A673 (cell line): Measurements from ENCODE around the gene GMDS. TPM values are rescaled to one million over a fixed set of nuclear protein-coding genes. Genes with fewer than 3 reads are reported as not detected.

Source experiments
- BruUV-seq: library from RNA; stranded (reverse); fragments of 400-500 nt; replicated peaks from 2 replicates; lab custom pipeline; 2021; lab: Mats Ljungman, UMichigan
- CTCF ChIA-PET: fragments of 300-600 bp; sonication (Branson Sonifier 250); formaldehyde crosslinking; loops from one replicate; lab custom pipeline; 2022; ENCODE audit warnings: antibody characterized with exemption; lab: Charles Lee
- POLR2A ChIA-PET: fragments of 300-600 bp; sonication (Branson Sonifier 250); formaldehyde crosslinking; loops from one replicate; lab custom pipeline; 2022; ENCODE audit warnings: antibody characterized with exemption; ENCODE audit not compliant: low non-redundant PET; lab: Charles Lee
- DNase-seq: peaks from one replicate; pipeline ENCODE4 v3.0.0-alpha.2; 2015; ENCODE audit warnings: low spot score
- H3K27ac ChIP-seq: fragments of 200-600 bp; sonication (generic); 2 replicates; pipeline ENCODE4 v1.5.1; 2016; ENCODE audit warnings: mixed run types, low read depth, mild to moderate bottlenecking, mixed read lengths, antibody characterized with exemption, low read length; ENCODE audit not compliant: poor library complexity, severe bottlenecking
- H3K27me3 ChIP-seq: fragments of 200-600 bp; sonication (generic); replicated peaks from 2 replicates; pipeline ENCODE4 v1.6.1; 2017; ENCODE audit warnings: mixed run types, low read depth, mild to moderate bottlenecking, mixed read lengths, antibody characterized with exemption, low read length; ENCODE audit not compliant: insufficient read depth, poor library complexity
- H3K36me3 ChIP-seq: fragments of 200-600 bp; sonication (generic); 2 replicates; pipeline ENCODE4 v1.6.1; 2016; ENCODE audit warnings: mixed run types, mild to moderate bottlenecking, mixed read lengths, antibody characterized with exemption, low read length; ENCODE audit not compliant: insufficient read depth, poor library complexity, severe bottlenecking
- H3K4me1 ChIP-seq: fragments of 200-600 bp; sonication (generic); 2 replicates; pipeline ENCODE4 v1.6.1; 2017; ENCODE audit warnings: mixed run types, mild to moderate bottlenecking, mixed read lengths, antibody characterized with exemption, low read length; ENCODE audit not compliant: insufficient read depth, poor library complexity, severe bottlenecking
- H3K4me3 ChIP-seq: fragments of 200-600 bp; sonication (generic); 2 replicates; pipeline ENCODE4 v1.5.1; 2016; ENCODE audit warnings: low read depth, mixed run types, mild to moderate bottlenecking, mixed read lengths, low read length; ENCODE audit not compliant: poor library complexity, severe bottlenecking
- H3K9me3 ChIP-seq: fragments of 200-600 bp; sonication (generic); 2 replicates; pipeline ENCODE4 v1.6.1; 2016; ENCODE audit warnings: mixed run types, low read depth, mild to moderate bottlenecking, mixed read lengths, antibody characterized with exemption, low read length; ENCODE audit not compliant: poor library complexity, severe bottlenecking
- EZH2 ChIP-seq: fragments of 200-600 bp; sonication (generic); IDR thresholded peaks from 2 replicates; pipeline ENCODE4 v1.6.1; 2017; ENCODE audit warnings: borderline replicate concordance, low read depth, mild to moderate bottlenecking, mixed read lengths, antibody characterized with exemption, low read length; ENCODE audit not compliant: poor library complexity, severe bottlenecking
- intact Hi-C: fragments of 100-400 bp; cut with micrococcal nuclease; formaldehyde crosslinking; loops from one replicate; pipeline ENCODE4 v1.10.0; 2022; ENCODE audit not compliant: unreplicated experiment
- total RNA-seq: library from RNA; stranded (reverse); gene quantifications from 2 replicates; pipeline ENCODE4 v1.2.3, GENCODE V29; 2021
- TF ChIP-seq, protein P1 (sequence below): fragments of 300-800, 200-600 bp; sonication (generic); conservative IDR thresholded peaks from 2 replicates; pipeline ENCODE4 v1.5.1; 2017; ENCODE audit warnings: low read depth, mild to moderate bottlenecking, antibody characterized with exemption, low read length, moderate library complexity, mixed read lengths

Gene GMDS
- total RNA-seq, 1 experiment from 2014 or later: 15.2 TPM

DNA sequence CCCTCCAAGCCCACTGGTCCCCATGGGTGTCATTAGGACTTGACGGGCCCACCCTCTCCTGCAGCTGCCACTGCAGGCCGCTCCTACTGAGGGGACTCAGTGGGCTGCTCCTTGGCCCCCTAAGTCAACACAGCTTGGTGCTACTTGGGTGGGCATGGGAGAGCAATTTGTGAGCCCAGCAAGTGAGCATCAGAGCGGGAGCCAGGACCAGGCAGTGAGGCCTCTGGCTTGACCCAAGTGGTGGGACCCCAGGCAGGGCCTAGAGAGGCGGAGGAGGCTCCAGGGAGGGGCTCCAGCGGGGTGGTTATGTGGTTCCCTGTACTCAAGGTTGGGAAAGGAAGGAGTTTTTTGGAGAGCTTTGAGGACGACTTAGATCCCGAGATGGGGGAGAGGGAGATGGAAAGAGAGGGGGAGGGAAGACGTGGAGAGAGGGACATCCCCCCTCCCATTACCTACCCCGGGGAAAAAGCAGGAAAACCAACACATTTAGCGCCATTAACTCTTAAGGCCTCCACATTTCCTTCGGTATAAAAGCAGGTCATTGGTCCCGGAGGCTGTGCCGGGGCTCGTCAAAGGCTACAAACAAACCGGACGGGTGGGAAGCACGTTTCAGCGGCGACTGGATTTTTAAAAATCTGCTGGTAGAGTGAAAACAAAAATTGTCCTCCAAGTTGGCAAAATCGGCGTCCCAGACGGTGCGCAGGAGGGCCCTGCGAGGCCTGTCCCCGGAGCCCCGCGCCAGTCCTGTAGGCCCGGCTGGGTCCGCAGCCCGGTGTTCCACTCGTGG, 626.9 kb downstream of the GMDS start:
- H3K4me3 ChIP-seq: no peak overlapping the region
- TF ChIP-seq, protein P1, sequence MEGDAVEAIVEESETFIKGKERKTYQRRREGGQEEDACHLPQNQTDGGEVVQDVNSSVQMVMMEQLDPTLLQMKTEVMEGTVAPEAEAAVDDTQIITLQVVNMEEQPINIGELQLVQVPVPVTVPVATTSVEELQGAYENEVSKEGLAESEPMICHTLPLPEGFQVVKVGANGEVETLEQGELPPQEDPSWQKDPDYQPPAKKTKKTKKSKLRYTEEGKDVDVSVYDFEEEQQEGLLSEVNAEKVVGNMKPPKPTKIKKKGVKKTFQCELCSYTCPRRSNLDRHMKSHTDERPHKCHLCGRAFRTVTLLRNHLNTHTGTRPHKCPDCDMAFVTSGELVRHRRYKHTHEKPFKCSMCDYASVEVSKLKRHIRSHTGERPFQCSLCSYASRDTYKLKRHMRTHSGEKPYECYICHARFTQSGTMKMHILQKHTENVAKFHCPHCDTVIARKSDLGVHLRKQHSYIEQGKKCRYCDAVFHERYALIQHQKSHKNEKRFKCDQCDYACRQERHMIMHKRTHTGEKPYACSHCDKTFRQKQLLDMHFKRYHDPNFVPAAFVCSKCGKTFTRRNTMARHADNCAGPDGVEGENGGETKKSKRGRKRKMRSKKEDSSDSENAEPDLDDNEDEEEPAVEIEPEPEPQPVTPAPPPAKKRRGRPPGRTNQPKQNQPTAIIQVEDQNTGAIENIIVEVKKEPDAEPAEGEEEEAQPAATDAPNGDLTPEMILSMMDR: no peak
- no peak for TF ChIP-seq EZH2

DNA sequence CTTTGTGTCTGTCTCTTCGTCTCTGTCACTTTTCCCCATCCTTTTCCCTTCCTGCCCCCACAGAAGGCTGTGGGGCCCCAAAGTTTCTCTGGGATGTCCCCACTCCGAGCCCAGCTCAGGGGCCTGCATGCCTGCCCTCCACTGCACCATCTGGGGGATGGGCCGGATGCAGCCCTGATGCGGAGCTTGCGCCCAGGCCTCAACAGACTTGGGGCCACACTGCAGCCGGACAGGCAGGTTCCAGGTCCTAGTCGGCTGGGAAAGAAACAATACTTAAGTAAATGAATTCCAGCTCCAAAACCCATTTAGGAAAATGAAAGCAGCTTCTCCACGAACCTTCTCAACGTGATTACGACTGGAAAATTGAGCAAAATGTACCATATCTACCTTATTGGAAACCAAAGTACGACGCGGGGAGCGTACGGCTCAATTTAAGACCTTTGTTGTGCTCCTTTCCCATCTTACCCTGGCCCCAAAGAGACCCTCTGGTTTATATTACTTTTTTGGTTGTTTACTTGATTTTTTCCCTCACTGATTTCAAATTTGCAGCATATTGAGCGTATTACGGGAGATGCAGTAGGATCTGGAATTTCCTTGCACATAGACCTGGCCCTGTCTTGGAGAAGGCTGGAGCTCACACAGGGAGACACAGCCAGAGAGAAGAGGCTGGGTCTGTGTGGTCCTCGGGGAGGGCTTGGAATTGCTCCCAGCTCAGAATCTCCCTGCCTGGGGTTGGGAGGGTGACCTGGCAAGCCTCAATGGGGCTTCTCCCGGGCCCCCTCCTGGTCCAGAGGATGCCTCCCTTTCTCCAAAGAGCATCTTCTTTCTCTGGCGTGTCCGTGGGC, 627.7 kb downstream of the GMDS start:
- BruUV-seq: no TSS peak
- ChIA-PET CTCF (no interaction called here), POLR2A (no interaction called here)
- Histone ChIP-seq H3K4me1 (peaks cover 4% of the 10 kb centered on the region), H3K9me3 (no peaks in the 10 kb centered on the region), H3K27me3 (peaks cover 18% of the 10 kb centered on the region), H3K36me3 (no peaks in the 10 kb centered on the region), H3K27ac (no peak overlapping the region), H3K4me3 (no peak overlapping the region)
- DNase-seq: no peak
- intact Hi-C loops: no loop called here
- TF ChIP-seq EZH2: no peak
- TF ChIP-seq, protein P1: no peak

More for the DNA sequence above, 626.9 kb downstream of the GMDS start:
- DNase-seq: no peak
- ChIA-PET CTCF (no interaction called here), POLR2A (no interaction called here)
- H3K27ac ChIP-seq: no peak overlapping the region
- peaks cover 16% of the 10 kb centered on the region for H3K27me3 ChIP-seq
- no peaks in the 10 kb centered on the region for H3K4me1 ChIP-seq
- no peaks in the 10 kb centered on the region for H3K9me3 ChIP-seq
- BruUV-seq: no TSS peak
- intact Hi-C loops: no loop called here
- no peaks in the 10 kb centered on the region for H3K36me3 ChIP-seq

DNA sequence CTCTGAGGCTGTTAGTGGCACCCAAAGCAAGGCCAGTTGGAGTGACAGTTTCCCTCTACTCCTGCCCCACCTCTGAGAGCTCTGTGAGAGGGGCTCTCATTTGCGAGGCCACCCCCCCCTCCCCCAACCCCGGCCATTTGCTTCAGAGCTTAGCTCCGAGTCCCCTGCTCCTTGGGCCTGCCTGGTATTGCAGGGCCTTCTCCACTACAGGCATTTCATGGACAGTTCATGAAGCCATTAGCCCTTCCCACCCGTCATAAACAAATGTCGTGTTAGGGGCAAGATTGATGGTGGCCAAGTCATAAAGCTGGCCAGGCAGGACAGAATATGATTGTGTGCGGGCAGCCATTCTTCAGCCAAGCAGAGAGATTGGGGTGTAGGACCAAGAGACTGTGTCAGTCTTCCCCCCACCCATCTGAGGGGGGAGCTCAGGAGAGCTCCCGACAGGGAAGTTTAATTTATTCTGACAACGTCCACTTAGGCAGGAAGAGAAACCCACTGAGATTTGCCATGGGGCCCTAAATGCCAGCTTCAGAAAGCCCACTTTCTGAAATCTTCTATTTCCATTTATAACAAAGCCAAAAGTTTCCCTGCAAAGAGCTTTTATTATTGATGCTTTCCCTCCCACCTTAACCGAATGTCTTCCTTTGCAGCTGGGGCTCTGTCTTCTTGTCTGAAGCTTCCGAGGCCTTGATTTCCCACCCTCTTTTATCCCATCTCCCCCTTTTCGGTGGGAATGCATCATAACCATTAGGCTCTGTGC, 628.5 kb downstream of the GMDS start:
- DNase-seq: no peak
- no TSS peak for BruUV-seq
- no peak overlapping the region for H3K4me3 ChIP-seq
- peaks cover 26% of the 10 kb centered on the region for H3K27me3 ChIP-seq
- TF ChIP-seq, protein P1: no peak
- TF ChIP-seq EZH2: no peak
- ChIA-PET POLR2A (no interaction called here), CTCF (no interaction called here)
- no peak overlapping the region for H3K27ac ChIP-seq
- H3K4me1 ChIP-seq: peaks cover 4% of the 10 kb centered on the region
- no peaks in the 10 kb centered on the region for H3K9me3 ChIP-seq
- intact Hi-C loops: no loop called here
- H3K36me3 ChIP-seq: no peaks in the 10 kb centered on the region
